Calu3 (cell line): ENCODE measurements around the gene MAG. TPM values are rescaled to one million over a fixed set of nuclear protein-coding genes. Genes with fewer than 3 reads are reported as not detected.

Experiments used
- BruUV-seq: library from RNA; stranded (reverse); fragments of 400-500 nt; replicated peaks from 2 replicates; lab custom pipeline; 2021; lab: Mats Ljungman, UMichigan
- CTCF ChIA-PET: fragments of 300-600 bp; sonication (Branson Sonifier 250); formaldehyde crosslinking; loops from one replicate; lab custom pipeline; 2022; ENCODE audit warnings: antibody characterized with exemption; lab: Charles Lee
- DNase-seq: peaks from one replicate; pipeline ENCODE4 v3.0.0; 2022
- H3K27ac Mint-ChIP-seq: one replicate; pipeline ENCODE4 v1.8.0; 2022; ENCODE audit warnings: mixed read lengths; ENCODE audit not compliant: unreplicated experiment
- H3K27me3 Mint-ChIP-seq: one replicate; pipeline ENCODE4 v1.8.0; 2022; ENCODE audit warnings: mixed read lengths; ENCODE audit not compliant: unreplicated experiment
- H3K36me3 Mint-ChIP-seq: one replicate; pipeline ENCODE4 v1.8.0; 2022; ENCODE audit warnings: mild to moderate bottlenecking, moderate library complexity, mixed read lengths; ENCODE audit not compliant: insufficient read depth, unreplicated experiment
- H3K4me1 Mint-ChIP-seq: one replicate; pipeline ENCODE4 v1.8.0; 2022; ENCODE audit warnings: mild to moderate bottlenecking, low read depth, mixed read lengths; ENCODE audit not compliant: unreplicated experiment
- H3K4me3 Mint-ChIP-seq: one replicate; pipeline ENCODE4 v1.8.0; 2022; ENCODE audit warnings: mild to moderate bottlenecking, low read depth, moderate library complexity, mixed read lengths; ENCODE audit not compliant: unreplicated experiment
- H3K9me3 Mint-ChIP-seq: one replicate; pipeline ENCODE4 v1.8.0; 2022; ENCODE audit warnings: low read depth, mixed read lengths; ENCODE audit not compliant: unreplicated experiment
- CTCF ChIP-seq: fragments of 200-600 bp; IDR thresholded peaks from one replicate; pipeline ENCODE4 v1.8.0; 2022; ENCODE audit warnings: antibody characterized with exemption; ENCODE audit not compliant: unreplicated experiment
- intact Hi-C: fragments of 100-400 bp; cut with micrococcal nuclease; formaldehyde crosslinking; loops from one replicate; pipeline ENCODE4 v1.10.0; 2022; ENCODE audit not compliant: unreplicated experiment
- total RNA-seq: library from RNA; stranded (reverse); gene quantifications from 2 replicates; pipeline ENCODE4 v1.2.3, GENCODE V29; 2022

Gene MAG
- total RNA-seq, 1 experiment from 2014 or later, result not detected

GRCh38 chr19:35316560-35316959 lies 24.6 kb downstream of the MAG start:
- Mint-ChIP-seq H3K27ac (no peak overlapping the region), H3K4me3 (no peak overlapping the region), H3K9me3 (no peaks in the 10 kb centered on the region), H3K36me3 (peaks cover 14% of the 10 kb centered on the region), H3K27me3 (no peaks in the 10 kb centered on the region), H3K4me1 (peaks cover 48% of the 10 kb centered on the region)
- CTCF ChIA-PET, result interaction anchor here (0.6 to 1.2 kb wide), 2 partner anchors 10 to 358 kb away, joined by 3 to 4 read pairs; no protein-coding TSS in a partner anchor
- TF ChIP-seq CTCF, result no peak
- intact Hi-C loops, result no loop called here
- no TSS peak for BruUV-seq
- no peak for DNase-seq

GRCh38 chr19:35317464-35318043 lies 25.6 kb downstream of the MAG start:
- H3K27me3 Mint-ChIP-seq, result no peaks in the 10 kb centered on the region
- no peak overlapping the region for H3K4me3 Mint-ChIP-seq
- H3K9me3 Mint-ChIP-seq, result peaks cover 2% of the 10 kb centered on the region
- intact Hi-C loops, result no loop called here
- CTCF ChIA-PET, result interaction anchor here (0.7 kb wide), 1 partner anchor 1184 kb away, joined by 7 read pairs; no protein-coding TSS in a partner anchor
- H3K36me3 Mint-ChIP-seq, result peaks cover 14% of the 10 kb centered on the region
- peaks cover 38% of the 10 kb centered on the region for H3K4me1 Mint-ChIP-seq
- no TSS peak for BruUV-seq
- no peak for TF ChIP-seq CTCF
- DNase-seq, result no peak
- H3K27ac Mint-ChIP-seq, result peak overlapping the region; percentile 97

- Mint-ChIP-seq H3K36me3 (peaks cover 14% of the 10 kb centered on the region), H3K4me1 (peaks cover 25% of the 10 kb centered on the region), H3K27me3 (no peaks in the 10 kb centered on the region), H3K9me3 (peaks cover 2% of the 10 kb centered on the region), H3K27ac (peak overlapping the region; percentile 97), H3K4me3 (peak overlapping the region; percentile 34)
- CTCF ChIA-PET, result interaction anchor here (0.7 to 1.2 kb wide), 3 partner anchors 9 to 176 kb away, joined by 4 to 5 read pairs (median 4); no protein-coding TSS in a partner anchor
- TF ChIP-seq CTCF, result no peak
- TSS peak; percentile 91 for BruUV-seq
- intact Hi-C loops, result no loop called here
- DNase-seq, result peak; percentile 91
These were observed 26.9 kb downstream of the MAG start for GRCh38 chr19:35318679-35319448.

GRCh38 chr19:35320065-35320713 lies 28.2 kb downstream of the MAG start:
- H3K9me3 Mint-ChIP-seq, result peaks cover 2% of the 10 kb centered on the region
- intact Hi-C loops, result no loop called here
- peaks cover 14% of the 10 kb centered on the region for H3K36me3 Mint-ChIP-seq
- CTCF ChIA-PET, result interaction anchor here (0.5 to 1.2 kb wide), 4 partner anchors 7 to 175 kb away, joined by 3 to 5 read pairs (median 4); no protein-coding TSS in a partner anchor
- no peak overlapping the region for H3K4me3 Mint-ChIP-seq
- no peak for DNase-seq
- TF ChIP-seq CTCF, result no peak
- no peak overlapping the region for H3K27ac Mint-ChIP-seq
- H3K4me1 Mint-ChIP-seq, result peaks cover 34% of the 10 kb centered on the region
- BruUV-seq, result no TSS peak
- H3K27me3 Mint-ChIP-seq, result no peaks in the 10 kb centered on the region
